Mesothelial cell of epicardium (in vitro differentiated cells): ENCODE data around the gene NTHL1. TPM values are rescaled to one million over a fixed set of nuclear protein-coding genes. Genes with fewer than 3 reads are reported as not detected.
A peak's percentile ranks its signal among the peaks of the same experiment; 100 is the strongest.

ENCODE experiments used
- DNase-seq, 2 experiments: peaks; one replicate each; pipeline ENCODE4 v3.0.0; 2021; ENCODE audit warnings: low spot score in 2 of 2; ENCODE audit not compliant: unreplicated experiment in 2 of 2
- H3K27ac Mint-ChIP-seq: 2 replicates; pipeline ENCODE4 v1.8.0; 2021; ENCODE audit warnings: mixed read lengths
- H3K27me3 Mint-ChIP-seq: 2 replicates; pipeline ENCODE4 v1.8.0; 2021; ENCODE audit warnings: low read depth, mixed read lengths
- H3K36me3 Mint-ChIP-seq: 2 replicates; pipeline ENCODE4 v1.8.0; 2021; ENCODE audit warnings: mixed read lengths
- H3K4me1 Mint-ChIP-seq: 2 replicates; pipeline ENCODE4 v1.8.0; 2021; ENCODE audit warnings: mixed read lengths
- H3K4me3 Mint-ChIP-seq: 2 replicates; pipeline ENCODE4 v1.8.0; 2021; ENCODE audit warnings: mild to moderate bottlenecking, moderate library complexity, mixed read lengths
- H3K9me3 Mint-ChIP-seq: 2 replicates; pipeline ENCODE4 v1.8.0; 2021; ENCODE audit warnings: mixed read lengths
- CTCF ChIP-seq: fragments of 200-600 bp; sonication (generic); IDR thresholded peaks from one replicate; pipeline ENCODE4 v1.5.0; 2021; ENCODE audit warnings: antibody characterized with exemption; ENCODE audit not compliant: unreplicated experiment
- total RNA-seq: library from RNA; stranded (reverse); gene quantifications from 3 replicates; pipeline ENCODE4 v1.2.1, GENCODE V29; 2021

NTHL1 gene
- total RNA-seq, 1 donor from 2014 or later = 29.7 TPM

GRCh38 chr16:1999866-2000514 lies 47.6 kb downstream of the NTHL1 start:
- H3K27ac Mint-ChIP-seq = no peak overlapping the region
- H3K4me1 Mint-ChIP-seq = peaks cover 2% of the 10 kb centered on the region
- no peak overlapping the region for H3K4me3 Mint-ChIP-seq
- DNase-seq = no peak
- peaks cover 20% of the 10 kb centered on the region for H3K36me3 Mint-ChIP-seq
- no peaks in the 10 kb centered on the region for H3K9me3 Mint-ChIP-seq
- H3K27me3 Mint-ChIP-seq = no peaks in the 10 kb centered on the region
- no peak for TF ChIP-seq CTCF

- TF ChIP-seq CTCF = no peak
- no peak overlapping the region for H3K4me3 Mint-ChIP-seq
- no peaks in the 10 kb centered on the region for H3K27me3 Mint-ChIP-seq
- peaks cover 20% of the 10 kb centered on the region for H3K36me3 Mint-ChIP-seq
- H3K9me3 Mint-ChIP-seq = no peaks in the 10 kb centered on the region
- no peak overlapping the region for H3K27ac Mint-ChIP-seq
- no peaks in the 10 kb centered on the region for H3K4me1 Mint-ChIP-seq
- DNase-seq = no peak
These were observed 48.5 kb downstream of the NTHL1 start for GRCh38 chr16:1998852-1999801.

GRCh38 chr16:1998360-1998835 lies 49.2 kb downstream of the NTHL1 start:
- Mint-ChIP-seq H3K4me3 (no peak overlapping the region), H3K27me3 (peaks cover 2% of the 10 kb centered on the region), H3K27ac (no peak overlapping the region), H3K9me3 (no peaks in the 10 kb centered on the region), H3K36me3 (peaks cover 20% of the 10 kb centered on the region), H3K4me1 (no peaks in the 10 kb centered on the region)
- no peak for DNase-seq
- TF ChIP-seq CTCF = no peak

GRCh38 chr16:1997494-1998359 lies 49.9 kb downstream of the NTHL1 start:
- no peaks in the 10 kb centered on the region for H3K9me3 Mint-ChIP-seq
- no peak overlapping the region for H3K27ac Mint-ChIP-seq
- peaks cover 4% of the 10 kb centered on the region for H3K27me3 Mint-ChIP-seq
- no peaks in the 10 kb centered on the region for H3K4me1 Mint-ChIP-seq
- no peak for TF ChIP-seq CTCF
- peaks cover 20% of the 10 kb centered on the region for H3K36me3 Mint-ChIP-seq
- DNase-seq = no peak
- no peak overlapping the region for H3K4me3 Mint-ChIP-seq

GRCh38 chr16:1993731-1994131 lies 53.9 kb downstream of the NTHL1 start:
- H3K27ac Mint-ChIP-seq = no peak overlapping the region
- no peak for TF ChIP-seq CTCF
- no peak for DNase-seq
- no peaks in the 10 kb centered on the region for H3K9me3 Mint-ChIP-seq
- H3K4me3 Mint-ChIP-seq = peak overlapping the region; percentile 26
- peaks cover 30% of the 10 kb centered on the region for H3K27me3 Mint-ChIP-seq
- peaks cover 9% of the 10 kb centered on the region for H3K4me1 Mint-ChIP-seq
- peaks cover 12% of the 10 kb centered on the region for H3K36me3 Mint-ChIP-seq
